ENCODE data around the gene WDR86.

WDR86 gene

DNA sequence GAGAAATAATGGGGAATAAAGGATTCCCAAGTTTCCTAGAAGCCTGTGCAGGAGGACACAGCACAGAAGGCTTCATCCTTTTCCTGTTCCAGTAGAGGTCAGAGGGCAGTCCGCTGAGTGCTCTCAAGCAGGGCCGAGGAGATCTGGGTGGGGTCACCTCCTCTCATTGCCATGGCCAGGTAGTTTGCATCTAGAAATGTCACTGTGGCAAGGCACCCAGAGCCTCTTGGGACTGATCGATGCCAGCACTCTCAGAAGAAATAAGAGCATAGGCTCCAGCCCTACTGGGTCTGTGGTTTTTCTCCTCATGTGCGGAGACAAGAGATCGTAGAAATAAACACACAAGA is 60.4 kb downstream of the WDR86 start:
- no peak for DNase-seq (ENCODE audit: low read depth)
- in situ Hi-C loops (cut with HindIII; ENCODE audit: low sequenced_read_pairs): no loop called here
- TF ChIP-seq CTCF (IDR thresholded peaks at IDR 0.05; ENCODE audit: low read depth, low read length, missing control alignments): no peak
- no peak overlapping the region for H3K4me3 ChIP-seq (ENCODE audit: low read depth, low read length)

DNA sequence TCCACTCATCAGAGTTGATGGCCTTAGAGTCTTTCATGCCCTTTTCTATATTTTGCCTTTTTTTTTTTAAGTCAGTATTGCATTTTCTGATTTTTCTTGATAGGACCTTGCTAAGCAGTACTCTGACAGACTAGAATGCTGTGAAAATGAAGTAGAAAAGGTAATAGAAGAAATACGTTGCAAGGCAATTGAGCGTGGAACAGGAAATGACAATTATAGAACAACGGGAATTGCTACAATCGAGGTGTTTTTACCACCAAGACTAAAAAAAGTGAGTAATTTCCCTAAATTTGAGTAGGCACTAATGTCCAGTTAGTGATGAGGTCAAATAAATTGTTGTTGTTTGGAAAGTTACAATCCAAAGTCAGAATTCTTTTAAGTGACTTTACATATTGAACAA is 60.9 kb downstream of the WDR86 start:
- in situ Hi-C loops (cut with HindIII; ENCODE audit: low sequenced_read_pairs): no loop called here
- DNase-seq (ENCODE audit: low read depth): no peak
- TF ChIP-seq CTCF (IDR thresholded peaks at IDR 0.05; ENCODE audit: low read depth, low read length, missing control alignments): no peak
- H3K4me3 ChIP-seq (ENCODE audit: low read depth, low read length): no peak overlapping the region

GRCh38 chr7:151347200-151347599 is 62.6 kb downstream of the WDR86 start:
- in situ Hi-C loops (cut with HindIII; ENCODE audit: low sequenced_read_pairs): no loop called here
- no peak for DNase-seq (ENCODE audit: low read depth)

DNA sequence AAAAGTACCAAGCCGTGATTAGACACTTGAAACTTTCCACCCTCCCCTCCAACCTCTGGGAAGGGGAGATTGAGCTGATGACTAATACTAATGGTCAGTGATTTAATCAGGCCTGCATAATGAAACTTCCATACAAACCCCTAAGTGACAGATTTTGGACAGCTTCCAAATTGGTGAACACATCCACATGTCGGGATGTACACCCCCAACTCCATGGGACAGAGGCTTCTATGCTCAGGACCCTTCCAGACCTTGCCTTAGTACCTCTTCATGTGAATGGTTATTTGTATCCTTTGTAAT is 63.4 kb downstream of the WDR86 start:
- DNase-seq (ENCODE audit: low read depth): no peak
- no peak for TF ChIP-seq CTCF (IDR thresholded peaks at IDR 0.05; ENCODE audit: low read depth, low read length, missing control alignments)
- no peak overlapping the region for H3K4me3 ChIP-seq (ENCODE audit: low read depth, low read length)
- in situ Hi-C loops (cut with HindIII; ENCODE audit: low sequenced_read_pairs): no loop called here

More at GRCh38 chr7:151347200-151347599, 62.6 kb downstream of the WDR86 start:
- H3K4me3 ChIP-seq (ENCODE audit: low read depth, low read length): no peak overlapping the region
- TF ChIP-seq CTCF (IDR thresholded peaks at IDR 0.05; ENCODE audit: low read depth, low read length, missing control alignments): no peak

DNA sequence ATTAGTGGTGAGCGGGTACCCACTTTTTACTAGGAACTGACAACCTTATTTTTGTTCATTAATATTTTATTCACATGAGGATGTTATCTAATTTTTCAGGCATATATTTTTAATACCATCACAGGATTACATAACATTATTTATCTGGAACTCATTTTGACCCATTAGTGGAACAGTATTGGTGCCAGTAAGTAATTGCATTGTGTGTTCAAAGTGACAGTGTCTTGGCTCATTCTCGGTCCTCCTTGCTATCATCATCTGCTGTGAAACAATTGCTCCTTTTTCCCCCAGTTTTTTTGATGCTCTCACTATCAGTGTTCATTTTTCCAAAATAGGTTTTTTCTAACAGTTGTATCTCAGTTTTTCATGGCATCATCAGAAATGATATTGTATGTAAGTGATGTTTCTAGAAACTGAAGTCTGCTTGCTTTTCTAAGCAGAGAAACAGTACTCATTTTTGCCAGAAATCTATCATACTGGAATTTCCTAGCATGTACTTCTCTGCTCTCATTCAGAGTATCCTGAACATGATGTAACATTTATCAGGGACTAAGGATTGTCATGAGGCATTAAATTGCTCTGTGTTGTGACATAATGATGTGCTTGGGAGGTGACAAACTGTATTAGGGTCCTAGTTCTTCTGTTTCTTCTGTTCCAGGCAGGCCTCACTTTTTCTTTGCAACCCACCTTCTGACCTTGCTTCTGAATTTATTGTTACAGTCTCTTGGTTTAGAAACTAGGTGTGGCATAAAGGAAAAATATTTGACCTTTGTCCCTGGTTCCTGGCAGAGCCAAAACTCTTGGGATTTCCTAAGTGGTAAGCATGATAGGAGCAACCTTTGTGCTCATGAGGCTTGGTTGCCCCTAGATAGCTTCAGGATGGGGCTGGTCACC is 64.0 kb downstream of the WDR86 start:
- no peak overlapping the region for H3K4me3 ChIP-seq (ENCODE audit: low read depth, low read length)
- DNase-seq (ENCODE audit: low read depth): no peak
- in situ Hi-C loops (cut with HindIII; ENCODE audit: low sequenced_read_pairs): no loop called here
- no peak for TF ChIP-seq CTCF (IDR thresholded peaks at IDR 0.05; ENCODE audit: low read depth, low read length, missing control alignments)

DNA sequence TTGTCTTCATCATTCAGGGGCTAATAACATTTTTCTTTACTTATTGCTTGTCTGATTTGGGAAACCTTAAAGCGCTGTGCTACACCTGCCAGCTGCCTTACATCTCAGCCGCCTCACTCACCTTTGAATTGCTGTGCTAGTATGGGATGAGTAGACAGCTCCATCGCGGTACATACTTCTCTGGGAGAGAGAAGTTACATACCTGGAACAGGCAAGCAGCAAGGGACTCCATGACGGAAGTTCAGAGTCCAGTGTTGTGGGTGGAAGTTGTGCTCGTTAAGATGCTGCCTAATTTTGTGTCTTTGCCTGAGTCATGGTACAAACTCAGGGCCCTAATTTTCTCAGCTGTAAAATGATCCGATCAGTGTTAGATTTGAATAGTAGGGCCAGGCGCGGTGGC is 66.3 kb downstream of the WDR86 start:
- TF ChIP-seq CTCF (IDR thresholded peaks at IDR 0.05; ENCODE audit: low read depth, low read length, missing control alignments): no peak
- in situ Hi-C loops (cut with HindIII; ENCODE audit: low sequenced_read_pairs): no loop called here
- H3K4me3 ChIP-seq (ENCODE audit: low read depth, low read length): no peak overlapping the region

More for the DNA sequence above, 66.3 kb downstream of the WDR86 start:
- no peak for DNase-seq (ENCODE audit: low read depth)

Data from astrocyte of the cerebellum (primary cell).